OCI-LY7 (cell line): ENCODE measurements around the gene COL25A1. TPM values are rescaled to one million over a fixed set of nuclear protein-coding genes. Genes with fewer than 3 reads are reported as not detected.

Experiments used
- BruUV-seq: library from RNA; stranded (reverse); fragments of 400-500 nt; replicated peaks from 2 replicates; lab custom pipeline; 2021; lab: Mats Ljungman, UMichigan
- CTCF ChIA-PET: fragments of 300-600 bp; sonication (Branson Sonifier 250); formaldehyde crosslinking; loops from one replicate; lab custom pipeline; 2022; ENCODE audit warnings: antibody characterized with exemption; ENCODE audit not compliant: unreplicated experiment; lab: Charles Lee
- POLR2A ChIA-PET: fragments of 300-600 bp; sonication (Branson Sonifier 250); formaldehyde crosslinking; loops from one replicate; lab custom pipeline; 2022; ENCODE audit warnings: antibody characterized with exemption; lab: Charles Lee
- DNase-seq: peaks from one replicate; pipeline ENCODE4 v3.0.0-alpha.2; 2015; ENCODE audit warnings: low spot score
- H2AFZ ChIP-seq: fragments of 200-600 bp; sonication (generic), shearing (Covaris generic); 2 replicates; pipeline ENCODE4 v1.6.1; 2014; ENCODE audit warnings: mild to moderate bottlenecking, antibody characterized with exemption, low read length, moderate library complexity
- H3K27ac ChIP-seq: fragments of 200-600 bp; sonication (generic); 2 replicates; pipeline ENCODE4 v1.5.1; 2014; ENCODE audit warnings: mixed run types, low read depth, mild to moderate bottlenecking, moderate library complexity, low read length, inconsistent platforms; ENCODE audit not compliant: poor library complexity, severe bottlenecking
- H3K36me3 ChIP-seq: fragments of 200-600 bp; sonication (generic); 2 replicates; pipeline ENCODE4 v1.6.1; 2014; ENCODE audit warnings: mild to moderate bottlenecking, antibody characterized with exemption, low read length, moderate library complexity, mixed read lengths; ENCODE audit not compliant: insufficient read depth
- H3K4me1 ChIP-seq: fragments of 200-600 bp; sonication (generic); 2 replicates; pipeline ENCODE4 v1.5.1; 2014; ENCODE audit warnings: mild to moderate bottlenecking, low read length; ENCODE audit not compliant: insufficient read depth, poor library complexity, severe bottlenecking
- H3K4me2 ChIP-seq: fragments of 200-600 bp; sonication (generic); 2 replicates; pipeline ENCODE4 v1.6.1; 2014; ENCODE audit warnings: mild to moderate bottlenecking, low read length
- H3K4me3 ChIP-seq: fragments of 200-600 bp; sonication (generic); 2 replicates; pipeline ENCODE4 v1.5.1; 2014; ENCODE audit warnings: mild to moderate bottlenecking, low read depth, low read length; ENCODE audit not compliant: poor library complexity, severe bottlenecking
- H3K79me2 ChIP-seq: fragments of 200-600 bp; sonication (generic); 2 replicates; pipeline ENCODE4 v1.6.1; 2016; ENCODE audit warnings: low read depth, mild to moderate bottlenecking, low read length, moderate library complexity, mixed read lengths; ENCODE audit not compliant: insufficient read depth
- H3K9me2 ChIP-seq: fragments of 200-600 bp; sonication (generic); 2 replicates; pipeline ENCODE4 v1.6.1; 2016; ENCODE audit warnings: mild to moderate bottlenecking, low read length, mixed read lengths; ENCODE audit not compliant: insufficient read depth
- H3K9me3 ChIP-seq: fragments of 200-600 bp; sonication (generic); 2 replicates; pipeline ENCODE4 v1.6.1; 2014; ENCODE audit warnings: mild to moderate bottlenecking, mixed run types, low read length, mixed read lengths
- H4K20me1 ChIP-seq: fragments of 200-600 bp; sonication (generic); 2 replicates; pipeline ENCODE4 v1.6.1; 2014; ENCODE audit warnings: mild to moderate bottlenecking, antibody characterized with exemption, low read length, moderate library complexity, mixed read lengths; ENCODE audit not compliant: insufficient read depth
- CTCF ChIP-seq: fragments of 200-600 bp; sonication (generic); conservative IDR thresholded peaks from 2 replicates; pipeline ENCODE4 v1.5.1; 2014; ENCODE audit warnings: mild to moderate bottlenecking, antibody characterized with exemption, low read length, moderate library complexity, mixed read lengths
- EZH2phosphoT487 ChIP-seq: fragments of 200-600 bp; sonication (generic); IDR thresholded peaks from 2 replicates; pipeline ENCODE4 v1.6.1; 2018; ENCODE audit warnings: low read depth, borderline replicate concordance, mild to moderate bottlenecking, mixed run types, antibody characterized with exemption, low read length, moderate library complexity, mixed read lengths
- intact Hi-C: fragments of 100-400 bp; cut with micrococcal nuclease; formaldehyde crosslinking; loops from one replicate; pipeline ENCODE4 v1.10.0; 2022; ENCODE audit not compliant: unreplicated experiment
- total RNA-seq, 2 experiments: library from RNA; depleted of rRNA in 1 of 2; stranded (reverse); fragments of >200 nt in 1 of 2; shearing (Covaris generic) in 1 of 2; gene quantifications; 2 replicates each; pipeline ENCODE4 v1.2.3, GENCODE V29; 2014 to 2022

COL25A1 gene
- total RNA-seq, 2 experiments from 2014 or later, result not detected

- TF ChIP-seq CTCF, result peak; percentile 88
- no peak for TF ChIP-seq EZH2phosphoT487
- no peaks in the 10 kb centered on the region for H3K9me3 ChIP-seq
- H3K9me2 ChIP-seq, result no peaks in the 10 kb centered on the region
- H3K4me1 ChIP-seq, result no peaks in the 10 kb centered on the region
- no peaks in the 10 kb centered on the region for H3K36me3 ChIP-seq
- ChIA-PET POLR2A (interaction anchor here (0.6 kb wide), 1 partner anchor 59 kb away, joined by 4 read pairs; no protein-coding TSS in a partner anchor), CTCF (no interaction called here)
- no peak overlapping the region for H3K4me3 ChIP-seq
- peak; percentile 48 for DNase-seq
- H4K20me1 ChIP-seq, result no peaks in the 10 kb centered on the region
- intact Hi-C loops, result loop anchor here (5.0 kb wide), 1 partner anchor 572 kb away; no protein-coding TSS in a partner anchor
- no peak overlapping the region for H2AFZ ChIP-seq
- no peak overlapping the region for H3K4me2 ChIP-seq
- BruUV-seq, result no TSS peak
- H3K27ac ChIP-seq, result no peak overlapping the region
- no peaks in the 10 kb centered on the region for H3K79me2 ChIP-seq
Measured at GRCh38 chr4:108834835-108835384, 467.5 kb downstream of the COL25A1 start.

GRCh38 chr4:108834166-108834834 is 468.2 kb downstream of the COL25A1 start:
- TF ChIP-seq CTCF, result no peak
- no peak for TF ChIP-seq EZH2phosphoT487
- no peak overlapping the region for H2AFZ ChIP-seq
- no peaks in the 10 kb centered on the region for H3K36me3 ChIP-seq
- no peak overlapping the region for H3K4me3 ChIP-seq
- H3K79me2 ChIP-seq, result no peaks in the 10 kb centered on the region
- H3K27ac ChIP-seq, result no peak overlapping the region
- H3K9me2 ChIP-seq, result no peaks in the 10 kb centered on the region
- H3K4me2 ChIP-seq, result no peak overlapping the region
- ChIA-PET CTCF (no interaction called here), POLR2A (interaction anchor here (0.6 kb wide), 1 partner anchor 60 kb away, joined by 4 read pairs; no protein-coding TSS in a partner anchor)
- BruUV-seq, result no TSS peak
- H4K20me1 ChIP-seq, result no peaks in the 10 kb centered on the region
- no peaks in the 10 kb centered on the region for H3K9me3 ChIP-seq
- intact Hi-C loops, result loop anchor here (5.0 kb wide), 1 partner anchor 573 kb away; no protein-coding TSS in a partner anchor
- H3K4me1 ChIP-seq, result no peaks in the 10 kb centered on the region
- DNase-seq, result no peak

GRCh38 chr4:108833046-108833445 is 469.4 kb downstream of the COL25A1 start:
- no peaks in the 10 kb centered on the region for H3K79me2 ChIP-seq
- no peak overlapping the region for H3K4me3 ChIP-seq
- H3K27ac ChIP-seq, result no peak overlapping the region
- no TSS peak for BruUV-seq
- ChIA-PET POLR2A (no interaction called here), CTCF (no interaction called here)
- no peaks in the 10 kb centered on the region for H3K36me3 ChIP-seq
- no peak overlapping the region for H3K4me2 ChIP-seq
- TF ChIP-seq CTCF (no peak), EZH2phosphoT487 (no peak)
- DNase-seq, result no peak
- H4K20me1 ChIP-seq, result no peaks in the 10 kb centered on the region
- H2AFZ ChIP-seq, result no peak overlapping the region
- H3K9me2 ChIP-seq, result no peaks in the 10 kb centered on the region
- H3K9me3 ChIP-seq, result no peaks in the 10 kb centered on the region
- no peaks in the 10 kb centered on the region for H3K4me1 ChIP-seq
- intact Hi-C loops, result loop anchor here (5.0 kb wide), 1 partner anchor 574 kb away; no protein-coding TSS in a partner anchor
